Renal pelvis (tissue), 12 donors: ENCODE results near the gene CDC73. TPM values are rescaled to one million over a fixed set of nuclear protein-coding genes. Genes with fewer than 3 reads are reported as not detected.

Experiments
- DNase-seq: peaks from one replicate; pipeline ENCODE4 v3.0.0-alpha.2; 2013
- long read RNA-seq, 16 experiments: transcript quantifications; one replicate each; lab custom pipeline, GENCODE V29; 2026
- polyA plus RNA-seq, 3 donors: library from polyadenylated mRNA; unstranded; fragments of 120-200 nt; gene quantifications; one replicate each; pipeline ENCODE4 v1.2.1, GENCODE V29; 2013; ENCODE audit not compliant: insufficient read length in 3 of 3

The CDC73 gene
- polyA plus RNA-seq, result 10 to 100 TPM; 39.6 to 45.0 (median 42.4) TPM
- long read RNA-seq, donor 1, full-length matches to known transcripts, result 3 of 14 reads
- long read RNA-seq, donor 1, partial matches to known transcripts, result 11 of 14 reads
- long read RNA-seq, donor 1, other reads (novel, unspliced or antisense), result 0 of 14 reads
- long read RNA-seq, donor 2, full-length matches to known transcripts, result 9 of 18 reads
- long read RNA-seq, donor 2, partial matches to known transcripts, result 9 of 18 reads
- long read RNA-seq, donor 2, other reads (novel, unspliced or antisense), result 0 of 18 reads
- long read RNA-seq, donor 3, full-length matches to known transcripts, result 9 of 19 reads
- long read RNA-seq, donor 3, partial matches to known transcripts, result 10 of 19 reads
- long read RNA-seq, donor 3, other reads (novel, unspliced or antisense), result 0 of 19 reads
- long read RNA-seq, donor 4, full-length matches to known transcripts, result 5 of 12 reads
- long read RNA-seq, donor 4, partial matches to known transcripts, result 7 of 12 reads
- long read RNA-seq, donor 4, other reads (novel, unspliced or antisense), result 0 of 12 reads
- long read RNA-seq, donor 5, full-length matches to known transcripts, result 4 of 4 reads
- long read RNA-seq, donor 5, partial matches to known transcripts, result 0 of 4 reads
- long read RNA-seq, donor 5, other reads (novel, unspliced or antisense), result 0 of 4 reads
- long read RNA-seq, donor 6, full-length matches to known transcripts, result 11 of 28 reads
- long read RNA-seq, donor 6, partial matches to known transcripts, result 8 of 28 reads
- long read RNA-seq, donor 6, other reads (novel, unspliced or antisense), result 9 of 28 reads
- long read RNA-seq, donor 7, full-length matches to known transcripts, result 2 of 13 reads
- long read RNA-seq, donor 7, partial matches to known transcripts, result 11 of 13 reads
- long read RNA-seq, donor 7, other reads (novel, unspliced or antisense), result 0 of 13 reads
- long read RNA-seq, donor 8, full-length matches to known transcripts, result 2 of 2 reads
- long read RNA-seq, donor 8, partial matches to known transcripts, result 0 of 2 reads
- long read RNA-seq, donor 8, other reads (novel, unspliced or antisense), result 0 of 2 reads
- long read RNA-seq, donor 9, full-length matches to known transcripts, result 7 of 20 reads
- long read RNA-seq, donor 9, partial matches to known transcripts, result 13 of 20 reads
- long read RNA-seq, donor 9, other reads (novel, unspliced or antisense), result 0 of 20 reads
- long read RNA-seq, donor 10, full-length matches to known transcripts, result 6 of 22 reads
- long read RNA-seq, donor 10, partial matches to known transcripts, result 16 of 22 reads
- long read RNA-seq, donor 10, other reads (novel, unspliced or antisense), result 0 of 22 reads
- long read RNA-seq, donor 11, full-length matches to known transcripts, result 4 of 4 reads
- long read RNA-seq, donor 11, partial matches to known transcripts, result 0 of 4 reads
- long read RNA-seq, donor 11, other reads (novel, unspliced or antisense), result 0 of 4 reads
- long read RNA-seq, donor 12, full-length matches to known transcripts, result 14 of 25 reads
- long read RNA-seq, donor 12, partial matches to known transcripts, result 11 of 25 reads
- long read RNA-seq, donor 12, other reads (novel, unspliced or antisense), result 0 of 25 reads
- long read RNA-seq, donor 13, full-length matches to known transcripts, result 2 of 7 reads
- long read RNA-seq, donor 13, partial matches to known transcripts, result 5 of 7 reads
- long read RNA-seq, donor 13, other reads (novel, unspliced or antisense), result 0 of 7 reads
- long read RNA-seq, donor 14, result 0 reads
- long read RNA-seq, donor 15, full-length matches to known transcripts, result 7 of 13 reads
- long read RNA-seq, donor 15, partial matches to known transcripts, result 6 of 13 reads
- long read RNA-seq, donor 15, other reads (novel, unspliced or antisense), result 0 of 13 reads
- long read RNA-seq, donor 16, full-length matches to known transcripts, result 8 of 18 reads
- long read RNA-seq, donor 16, partial matches to known transcripts, result 10 of 18 reads
- long read RNA-seq, donor 16, other reads (novel, unspliced or antisense), result 0 of 18 reads

DNA sequence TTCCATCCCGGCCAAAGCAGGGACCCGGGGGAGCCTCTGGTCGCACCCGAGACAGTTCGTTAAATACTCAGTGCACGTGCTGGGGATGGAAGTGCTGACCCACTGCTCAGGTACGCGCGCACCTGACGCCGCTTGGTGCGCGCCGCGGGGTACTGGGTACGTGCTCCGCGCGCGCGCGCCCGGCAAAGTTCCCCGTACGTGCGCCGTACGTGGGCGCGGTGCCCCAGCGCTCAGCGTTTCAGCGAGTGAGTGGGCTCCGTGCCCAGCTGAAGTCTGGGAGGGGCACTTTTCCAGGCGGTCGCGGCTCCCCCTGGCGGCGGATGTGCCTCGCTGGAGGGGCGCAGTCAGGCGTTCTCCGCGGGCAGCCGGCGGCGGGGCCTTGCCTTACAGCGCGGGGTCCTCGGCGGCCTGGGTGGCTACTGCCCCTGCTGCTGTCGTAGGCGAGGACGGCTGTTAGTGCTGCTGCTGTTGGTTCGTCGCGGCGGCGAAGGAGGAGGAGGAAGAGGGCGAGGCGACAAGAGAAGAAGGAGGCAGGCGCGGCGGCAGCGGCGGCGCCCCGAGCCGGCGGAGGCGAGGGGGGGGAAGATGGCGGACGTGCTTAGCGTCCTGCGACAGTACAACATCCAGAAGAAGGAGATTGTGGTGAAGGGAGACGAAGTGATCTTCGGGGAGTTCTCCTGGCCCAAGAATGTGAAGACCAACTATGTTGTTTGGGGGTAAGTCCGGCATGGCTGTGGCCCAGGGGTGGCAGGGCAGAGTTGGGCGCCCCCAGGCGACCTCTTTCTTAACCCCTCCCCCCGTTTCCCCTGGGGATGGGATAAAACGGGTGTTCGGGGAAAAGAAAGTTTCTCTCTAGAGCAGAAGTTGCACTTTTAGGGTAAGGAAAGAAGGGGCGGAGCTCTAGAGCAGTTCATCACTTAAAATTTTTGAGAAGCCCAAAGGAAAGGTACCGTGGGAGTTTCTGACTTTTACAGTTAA is at the start of gene CDC73:
CDC73 (plus strand) TSS at position 416 of the 978 bp plus-strand sequence; CDS start at position 586, 170 bp downstream.
- DNase-seq, result peak; percentile 95

DNA sequence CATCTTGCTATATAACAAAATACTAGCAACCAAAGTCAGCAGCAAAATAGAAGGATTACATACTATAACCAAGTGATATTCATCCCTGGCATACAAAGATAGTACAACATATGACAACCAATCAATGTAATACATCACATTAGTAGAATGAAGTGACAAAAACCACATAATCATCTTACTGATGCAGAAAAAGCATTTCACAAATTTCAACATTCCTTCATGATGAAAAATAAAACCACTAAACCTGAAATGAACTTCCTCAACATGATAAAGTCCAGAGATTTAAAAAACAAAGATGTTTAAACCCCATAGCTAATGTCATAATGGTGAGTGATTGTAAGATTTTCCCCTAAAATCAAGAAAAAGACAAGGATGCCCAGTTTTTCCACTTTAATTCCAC is 43.8 kb upstream of the CDC73 start:
- no peak for DNase-seq

DNA sequence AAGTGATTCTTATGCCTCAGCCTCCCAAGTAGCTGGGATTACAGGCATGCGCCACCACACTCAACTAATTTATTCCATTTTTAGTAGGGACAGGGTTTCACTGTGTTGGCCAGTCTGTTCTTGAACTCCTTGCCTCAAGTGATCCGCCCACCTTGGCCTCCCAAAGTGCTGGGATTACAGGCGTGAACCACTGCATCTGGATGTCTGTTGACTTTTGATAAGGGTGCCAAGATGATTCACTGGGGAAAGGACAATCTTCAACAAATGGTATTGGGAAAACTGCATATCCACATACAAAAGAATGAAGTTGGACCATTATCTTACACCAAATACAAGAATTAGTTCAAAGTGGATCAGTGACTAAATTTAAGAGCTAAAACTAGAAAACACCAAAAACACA is 42.6 kb upstream of the CDC73 start:
- DNase-seq, result no peak

DNA sequence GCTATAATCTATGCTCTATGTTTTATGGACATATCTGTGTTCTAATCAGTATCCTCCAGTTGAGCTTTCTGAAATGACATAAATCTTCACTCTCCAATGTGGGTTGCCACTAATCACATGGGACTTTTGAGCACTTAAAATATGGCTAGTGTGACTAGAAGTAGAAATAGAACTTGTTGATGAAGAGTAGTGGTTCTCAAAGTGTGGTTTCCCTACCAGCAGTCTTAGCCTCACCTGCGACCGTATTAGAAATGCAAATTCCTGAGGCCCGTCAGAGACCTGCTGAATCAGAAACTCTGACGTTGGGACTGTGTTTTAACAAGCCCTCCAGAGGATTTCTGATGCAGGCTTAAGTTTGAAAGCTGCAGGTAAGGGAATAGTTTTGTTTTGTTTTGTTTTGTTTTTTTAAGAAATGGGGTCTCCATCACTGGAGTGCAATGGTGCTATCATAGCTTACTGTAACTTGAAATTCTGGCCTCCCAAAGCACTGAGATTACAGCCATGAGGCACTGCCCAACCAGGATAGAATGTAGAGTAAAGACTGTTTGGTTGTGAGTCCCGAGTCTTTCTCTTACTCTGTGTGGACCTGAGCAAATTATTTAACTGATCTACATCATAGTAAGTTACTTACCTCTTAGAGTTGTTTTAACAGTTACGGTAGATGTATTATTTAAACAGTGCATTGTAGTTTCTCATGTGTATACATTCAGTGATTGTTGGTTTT is 38.3 kb upstream of the CDC73 start:
- DNase-seq, result no peak

DNA sequence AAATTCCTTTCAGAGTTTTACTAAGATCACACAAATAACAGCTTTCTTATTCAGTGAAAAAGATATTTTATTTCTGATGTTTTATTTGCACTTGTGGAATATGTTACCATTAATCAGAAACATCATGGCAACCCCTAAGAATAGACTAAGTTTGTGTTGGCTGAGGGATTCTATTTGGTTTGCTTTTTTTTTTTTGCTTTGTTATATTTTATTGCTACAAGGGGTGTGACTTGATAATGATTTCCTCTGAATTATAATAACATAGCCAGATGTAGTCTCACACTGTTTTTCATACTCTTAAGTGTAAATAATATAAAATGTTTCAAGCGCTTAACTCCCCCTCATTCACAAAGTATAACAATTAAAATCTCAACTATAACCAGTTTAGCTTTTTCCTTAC is 36.6 kb upstream of the CDC73 start:
- DNase-seq, result no peak

DNA sequence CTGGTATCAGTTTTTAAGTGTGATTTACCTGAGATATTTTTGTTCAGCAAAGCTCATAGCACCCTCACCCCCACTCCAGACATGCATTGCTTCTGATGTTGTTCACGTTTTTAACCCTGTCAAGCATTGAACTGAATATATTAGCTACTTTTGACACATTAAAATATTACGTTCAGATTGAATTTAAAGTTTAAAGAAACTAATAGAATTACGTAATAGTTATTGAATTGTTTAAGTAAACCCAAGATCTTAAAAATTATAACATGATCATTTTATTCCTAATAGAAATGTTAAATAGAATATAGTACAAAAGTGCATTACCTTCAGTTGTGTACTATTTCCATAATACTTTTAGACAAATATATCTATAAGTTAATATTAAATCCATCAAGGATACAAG is 35.5 kb upstream of the CDC73 start:
- DNase-seq, result no peak

DNA sequence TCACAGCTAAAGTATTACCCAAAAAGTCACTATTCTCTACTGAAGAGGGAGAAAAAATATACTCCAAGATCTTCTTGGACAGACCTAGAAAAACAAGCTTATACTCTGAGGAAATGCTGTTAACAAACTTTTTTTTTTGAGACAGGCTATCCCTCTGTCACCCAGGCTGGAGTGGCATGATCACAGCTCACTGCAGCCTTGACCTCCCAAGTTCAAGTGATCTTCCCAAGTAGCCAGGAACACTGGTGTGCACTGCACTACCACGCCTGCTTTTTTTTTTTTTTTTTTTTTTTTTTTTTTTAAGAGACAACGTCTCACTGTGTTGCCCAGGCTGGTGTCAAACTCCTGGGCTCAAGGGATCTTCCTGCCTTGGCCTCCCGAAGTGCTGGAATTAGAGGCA is 33.9 kb upstream of the CDC73 start:
- no peak for DNase-seq

DNA sequence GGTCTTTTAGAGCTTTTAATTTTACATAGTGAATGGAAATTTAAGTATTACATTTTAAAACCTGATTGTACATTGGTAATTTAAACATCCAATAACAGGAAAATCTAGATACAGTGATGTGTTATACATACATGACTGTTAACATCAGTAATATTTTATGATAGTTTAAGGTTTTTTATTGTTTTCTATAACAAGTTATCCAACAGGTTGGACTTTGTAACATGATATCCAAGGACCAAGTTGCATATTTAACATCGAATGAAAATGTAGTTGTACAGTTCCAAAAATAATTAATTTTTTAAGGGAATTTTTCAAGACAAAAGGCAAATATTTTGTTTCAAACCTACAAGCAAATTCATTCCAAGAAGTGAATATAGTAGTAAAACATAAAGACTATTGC is 31.0 kb upstream of the CDC73 start:
- DNase-seq, result no peak

DNA sequence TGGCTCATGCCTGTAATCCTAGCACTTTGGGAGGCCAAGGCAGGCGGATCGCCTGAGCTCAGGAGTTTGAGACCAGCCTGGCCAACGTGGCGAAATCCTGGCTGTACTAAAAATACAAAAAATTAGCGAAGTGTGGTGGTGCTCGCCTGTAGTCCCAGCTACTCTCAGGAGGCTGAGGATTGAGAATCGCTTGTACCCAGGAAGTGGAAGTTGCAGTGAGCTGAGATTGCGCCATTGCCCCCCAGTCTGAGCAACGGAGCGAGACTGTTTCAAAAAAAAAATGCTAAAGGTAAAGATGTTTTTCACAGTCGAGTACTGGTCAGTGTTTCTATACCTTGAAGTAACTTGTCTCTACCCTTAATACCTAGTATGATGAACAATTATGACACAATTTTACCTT is 27.7 kb upstream of the CDC73 start:
- no peak for DNase-seq

DNA sequence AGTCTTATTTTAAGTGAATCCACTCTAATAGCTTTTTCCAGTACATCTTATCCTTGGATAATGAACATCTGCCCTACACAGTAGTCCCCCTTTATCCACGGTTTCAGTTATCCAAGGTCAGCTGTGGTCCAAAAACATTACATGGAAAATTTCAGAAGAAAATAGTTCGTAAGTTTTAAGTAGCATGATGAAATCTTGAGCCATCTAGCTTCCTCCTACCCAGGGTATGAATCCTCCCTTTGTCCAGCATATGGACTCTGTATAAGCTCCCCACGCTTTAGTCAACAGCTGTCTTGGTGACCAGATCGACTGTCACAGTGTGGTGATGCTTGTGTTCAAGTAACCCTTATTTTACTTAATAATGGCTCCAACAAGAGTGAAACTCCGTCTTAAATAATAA is 19.2 kb upstream of the CDC73 start:
- no peak for DNase-seq

DNA sequence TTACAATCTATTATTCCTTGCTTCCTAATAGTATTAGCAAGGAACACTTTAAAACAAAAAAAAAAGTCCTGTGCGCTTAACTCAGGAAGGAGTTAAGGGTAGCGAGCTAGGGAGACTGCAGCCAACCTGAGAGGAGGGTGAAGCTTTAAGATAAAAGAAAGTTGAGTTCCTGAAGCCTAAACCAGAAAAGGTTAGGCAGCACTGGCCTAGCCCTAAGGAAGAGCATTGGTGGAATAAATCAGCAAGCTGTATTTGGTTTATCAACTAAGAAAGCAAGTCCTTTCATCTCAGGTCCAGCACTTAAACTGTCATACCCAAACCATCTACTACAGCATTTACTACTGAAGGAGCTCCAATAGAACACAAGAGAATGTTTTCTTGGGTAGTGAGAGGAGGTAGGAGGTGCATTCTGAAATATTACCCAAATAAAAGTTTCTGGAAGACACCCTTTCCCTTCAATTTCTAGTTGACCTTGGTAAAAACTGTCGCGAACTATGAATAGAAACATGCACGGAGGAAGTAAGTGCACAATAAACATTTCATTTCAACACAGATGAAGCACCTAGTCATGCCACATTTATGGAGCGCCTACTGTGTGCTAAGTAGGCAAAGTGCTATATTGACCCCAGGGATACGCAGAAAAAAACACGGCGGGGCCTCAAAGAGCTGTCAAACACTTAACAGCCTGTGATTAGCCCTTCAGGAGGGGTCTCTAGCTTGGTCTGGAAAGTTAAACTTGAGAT is 17.9 kb upstream of the CDC73 start:
- DNase-seq, result no peak

DNA sequence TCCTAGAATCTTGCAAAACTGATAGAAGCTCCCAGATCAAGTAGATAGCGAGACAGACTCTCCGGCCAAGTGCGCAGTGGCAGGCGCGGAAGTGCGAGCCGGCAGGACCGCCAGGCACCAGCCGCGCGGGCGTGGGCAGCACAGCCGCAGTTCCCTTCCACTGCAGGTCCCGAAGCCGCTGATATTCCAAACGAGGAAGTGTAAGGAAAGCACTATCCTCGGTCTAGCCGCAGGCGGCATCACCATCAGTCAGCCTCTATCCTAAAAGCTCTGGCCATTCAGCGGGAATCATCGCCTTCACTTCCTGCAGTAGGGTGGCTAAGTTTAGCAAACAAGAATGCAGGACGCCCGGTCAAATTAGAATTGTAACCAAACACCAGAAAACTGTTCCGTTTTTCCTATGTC is 17.3 kb upstream of the CDC73 start:
- peak; percentile 42 for DNase-seq

DNA sequence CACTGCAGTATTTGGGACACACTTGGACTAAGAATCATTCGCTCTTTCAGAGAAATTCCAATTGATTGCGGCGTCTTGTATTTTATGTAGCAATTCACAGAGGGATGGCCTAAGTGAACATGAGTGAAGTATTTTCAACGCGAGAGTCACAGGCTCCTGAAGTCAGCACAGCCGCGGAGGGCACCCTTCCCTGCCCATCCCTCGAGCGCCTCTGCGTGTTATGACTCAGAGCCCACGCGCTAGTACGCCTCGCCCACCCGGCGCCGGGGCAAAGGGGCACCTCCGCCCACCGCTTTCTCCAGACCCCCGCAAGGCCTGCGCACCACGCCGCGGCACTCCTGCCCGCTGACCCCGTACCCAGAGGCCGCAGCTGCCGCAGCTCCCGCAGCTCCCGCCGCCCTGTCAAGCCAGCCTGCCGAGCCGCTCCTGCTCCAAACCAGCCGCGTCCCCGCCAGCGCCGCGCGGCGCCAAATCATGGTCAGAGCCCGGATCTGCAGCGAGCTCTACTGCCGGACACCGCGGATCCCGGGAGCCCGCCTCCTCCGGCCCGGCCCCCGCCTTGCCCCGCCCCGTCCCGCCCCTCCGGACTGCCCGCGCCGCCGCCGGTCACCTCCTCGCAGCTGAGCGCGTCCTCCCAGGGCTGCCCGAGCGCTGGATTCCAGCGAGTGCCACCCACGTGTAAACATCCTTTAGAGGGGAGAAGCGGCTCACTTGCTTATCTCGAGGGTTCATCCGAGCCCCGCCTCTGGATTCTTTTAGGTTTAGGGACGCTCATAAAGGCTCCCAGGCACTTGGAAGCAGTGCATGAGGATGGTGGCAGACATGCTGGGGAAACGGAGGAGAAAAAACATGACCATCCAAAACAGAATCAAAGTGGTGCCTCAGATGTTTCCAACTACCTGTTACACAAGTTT is 16.7 kb upstream of the CDC73 start, which contains the start of gene GLRX2:
GLRX2 (minus strand) TSS at position 508 of the 914 bp plus-strand sequence; CDS start at position 476, 32 bp downstream.
- DNase-seq, result peak; percentile 79

DNA sequence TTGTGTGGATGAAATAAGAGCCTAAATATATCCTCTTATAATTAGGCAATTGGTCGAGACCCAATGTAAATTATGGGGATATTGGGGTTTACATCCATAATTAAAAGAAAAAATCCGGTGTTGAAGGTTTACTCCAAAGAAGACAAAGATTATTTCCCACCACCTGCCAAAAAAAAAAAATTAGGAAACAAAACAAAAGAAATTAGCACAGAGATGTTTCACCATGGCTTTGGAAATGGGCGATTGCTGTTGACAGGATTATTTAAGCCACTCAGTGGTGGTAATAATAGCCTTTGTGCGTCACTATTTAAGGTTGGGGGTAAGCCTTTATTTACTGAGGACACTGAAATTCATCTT is 16.0 kb upstream of the CDC73 start:
- DNase-seq, result no peak

DNA sequence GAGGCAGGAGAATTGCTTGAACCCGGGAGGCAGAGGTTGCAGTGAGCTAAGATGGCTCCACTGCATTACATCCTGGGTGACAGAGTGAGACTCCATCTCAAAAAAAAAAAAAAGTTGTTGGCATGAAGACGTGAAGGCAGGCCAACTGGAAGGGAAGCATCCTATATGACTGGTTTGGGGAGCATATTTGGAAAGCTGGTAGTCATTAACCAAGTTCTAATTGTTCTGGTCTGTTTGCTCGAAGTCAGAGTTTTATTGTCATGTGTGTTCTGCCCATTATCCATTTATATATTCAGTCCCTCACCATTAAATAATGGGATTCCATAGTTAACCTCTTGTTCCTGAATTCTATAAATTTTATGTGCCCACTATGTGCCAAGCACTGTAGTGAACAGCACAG is 13.4 kb upstream of the CDC73 start:
- DNase-seq, result no peak

DNA sequence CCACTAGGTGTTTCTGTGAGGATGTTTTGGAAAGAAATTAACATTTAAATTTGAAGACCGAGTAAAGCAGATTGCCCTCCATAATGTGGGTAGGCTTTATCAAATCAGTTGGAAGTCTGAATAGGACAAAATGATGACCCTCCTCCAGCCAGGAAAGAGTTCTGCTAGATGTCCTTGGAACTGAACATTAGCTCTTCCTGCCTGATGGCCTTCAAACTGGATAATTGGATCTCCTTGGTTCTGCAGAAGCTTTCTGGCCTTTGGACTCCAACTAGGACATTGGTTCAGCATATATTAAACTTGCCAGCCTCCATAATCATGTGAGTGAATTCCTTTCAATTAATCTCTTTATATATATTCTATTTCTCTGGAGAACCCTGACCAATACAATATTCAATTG is 12.2 kb upstream of the CDC73 start:
- no peak for DNase-seq

DNA sequence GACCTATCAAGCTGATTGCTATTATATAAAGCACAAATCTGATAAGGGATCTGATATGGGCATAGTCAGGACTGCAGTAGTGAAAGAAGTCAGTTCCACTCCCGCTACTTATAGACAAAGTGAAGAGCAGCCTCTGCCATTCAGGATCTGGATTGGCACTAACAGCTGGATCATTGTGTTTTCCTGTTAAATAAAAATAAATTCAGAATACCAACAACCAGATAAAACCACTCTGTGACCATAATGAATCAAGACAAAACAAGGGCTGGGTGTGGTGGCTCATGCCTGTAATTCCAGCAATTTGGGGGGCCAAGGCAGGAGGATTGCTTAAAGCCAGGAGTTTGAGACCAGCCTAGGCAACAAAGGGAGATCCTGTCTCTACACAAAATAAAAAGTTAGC is 11.6 kb upstream of the CDC73 start:
- DNase-seq, result no peak
